ENCODE results near the gene ATG101.

ATG101 gene

GRCh38 chr12:52037248-52037861, 32.4 kb upstream of the ATG101 start:
- Histone ChIP-seq H2BK12ac (ENCODE audit: low read length) (peak overlapping the region; percentile 28), H3K4me3 (ENCODE audit: low read depth, low read length) (peak overlapping the region; percentile 75), H3K4ac (ENCODE audit: low read depth, low read length) (peak overlapping the region; percentile 64), H2AK5ac (ENCODE audit: low read length) (no peak overlapping the region), H3K27ac (ENCODE audit: low read depth, low read length) (no peak overlapping the region), H3K27me3 (ENCODE audit: insufficient read depth, low read length) (no peaks in the 10 kb centered on the region), H4K8ac (ENCODE audit: low read depth, low read length) (peak overlapping the region; percentile 70), H3K36me3 (ENCODE audit: control insufficient read depth in 1 of 2, insufficient read depth in 2 of 2, low read length in 2 of 2) (peaks cover 0 to 4% of the 10 kb centered on the region in 2 experiments), H3K4me2 (ENCODE audit: low read length) (peak overlapping the region; percentile 92), H3K79me1 (ENCODE audit: low read length) (peaks cover 16% of the 10 kb centered on the region), H4K12ac (ENCODE audit: low read depth, low read length) (peak overlapping the region; percentile 44), H2BK120ac (ENCODE audit: insufficient read depth, low read length, poor library complexity) (peak overlapping the region; percentile 78), H3K14ac (ENCODE audit: low read length) (peak overlapping the region; percentile 65), H3K23ac (ENCODE audit: low read length) (no peak overlapping the region), H2AFZ (ENCODE audit: insufficient read depth, low read length, poor library complexity) (peak overlapping the region; percentile 54), H2BK5ac (ENCODE audit: low read depth, low read length, poor library complexity) (peak overlapping the region; percentile 27), H3K18ac (ENCODE audit: low read length) (peak overlapping the region; percentile 84), H4K91ac (ENCODE audit: low read depth, low read length) (peak overlapping the region; percentile 90), H3K9me3 (ENCODE audit: insufficient read depth, low read depth, low read length) (peaks cover 1% of the 10 kb centered on the region), H3K4me1 (ENCODE audit: control insufficient read depth in 1 of 2, insufficient read depth in 2 of 2, low read length in 2 of 2) (peaks cover 11 to 14% of the 10 kb centered on the region in 2 experiments), H3K79me2 (ENCODE audit: control insufficient read depth, insufficient read depth, low read length, poor library complexity) (peaks cover 3% of the 10 kb centered on the region), H3K9ac (ENCODE audit: low read length) (peak overlapping the region; percentile 65)
- DNase-seq = peak; percentile 75 to 86
- WGBS (ENCODE audit: extremely low coverage, insufficient coverage, insufficient read length) = no CpG with 5 or more reads among the region's 59 CpGs

- H3K4me3 ChIP-seq (ENCODE audit: low read depth, low read length) = no peak overlapping the region
- no peak for DNase-seq
- no peak overlapping the region for H3K4me2 ChIP-seq (ENCODE audit: low read length)
- H2BK5ac ChIP-seq (ENCODE audit: low read depth, low read length, poor library complexity) = no peak overlapping the region
- no peak overlapping the region for H3K14ac ChIP-seq (ENCODE audit: low read length)
- H3K18ac ChIP-seq (ENCODE audit: low read length) = no peak overlapping the region
- H3K27ac ChIP-seq (ENCODE audit: low read depth, low read length) = no peak overlapping the region
- H2BK120ac ChIP-seq (ENCODE audit: insufficient read depth, low read length, poor library complexity) = no peak overlapping the region
- no peak overlapping the region for H3K23ac ChIP-seq (ENCODE audit: low read length)
- H2AFZ ChIP-seq (ENCODE audit: insufficient read depth, low read length, poor library complexity) = no peak overlapping the region
- H3K9me3 ChIP-seq (ENCODE audit: insufficient read depth, low read depth, low read length) = peaks cover 1% of the 10 kb centered on the region
- WGBS (ENCODE audit: extremely low coverage, insufficient coverage, insufficient read length) = no CpG with 5 or more reads among the region's 6 CpGs
- peaks cover 9 to 10% of the 10 kb centered on the region in 2 experiments for H3K4me1 ChIP-seq (ENCODE audit: control insufficient read depth in 1 of 2, insufficient read depth in 2 of 2, low read length in 2 of 2)
- no peak overlapping the region for H2BK12ac ChIP-seq (ENCODE audit: low read length)
- H2AK5ac ChIP-seq (ENCODE audit: low read length) = no peak overlapping the region
- no peaks in the 10 kb centered on the region for H3K27me3 ChIP-seq (ENCODE audit: insufficient read depth, low read length)
- H3K79me1 ChIP-seq (ENCODE audit: low read length) = peaks cover 11% of the 10 kb centered on the region
- no peak overlapping the region for H3K4ac ChIP-seq (ENCODE audit: low read depth, low read length)
- H4K12ac ChIP-seq (ENCODE audit: low read depth, low read length) = no peak overlapping the region
- no peak overlapping the region for H3K9ac ChIP-seq (ENCODE audit: low read length)
- peaks cover 2 to 8% of the 10 kb centered on the region in 2 experiments for H3K36me3 ChIP-seq (ENCODE audit: control insufficient read depth in 1 of 2, insufficient read depth in 2 of 2, low read length in 2 of 2)
- no peak overlapping the region for H4K8ac ChIP-seq (ENCODE audit: low read depth, low read length)
- no peak overlapping the region for H4K91ac ChIP-seq (ENCODE audit: low read depth, low read length)
- H3K79me2 ChIP-seq (ENCODE audit: control insufficient read depth, insufficient read depth, low read length, poor library complexity) = peaks cover 2% of the 10 kb centered on the region
Observed at GRCh38 chr12:52038447-52038846, 31.3 kb upstream of the ATG101 start.

GRCh38 chr12:52041035-52041434, 28.7 kb upstream of the ATG101 start:
- Histone ChIP-seq H3K4me1 (ENCODE audit: control insufficient read depth in 1 of 2, insufficient read depth in 2 of 2, low read length in 2 of 2) (peaks cover 12 to 14% of the 10 kb centered on the region in 2 experiments), H3K4ac (ENCODE audit: low read depth, low read length) (no peak overlapping the region), H3K36me3 (ENCODE audit: control insufficient read depth in 1 of 2, insufficient read depth in 2 of 2, low read length in 2 of 2) (peaks cover 6 to 14% of the 10 kb centered on the region in 2 experiments), H3K4me2 (ENCODE audit: low read length) (no peak overlapping the region), H3K23ac (ENCODE audit: low read length) (no peak overlapping the region), H3K4me3 (ENCODE audit: low read depth, low read length) (no peak overlapping the region), H2AK5ac (ENCODE audit: low read length) (no peak overlapping the region), H2BK5ac (ENCODE audit: low read depth, low read length, poor library complexity) (no peak overlapping the region), H3K79me2 (ENCODE audit: control insufficient read depth, insufficient read depth, low read length, poor library complexity) (peaks cover 2% of the 10 kb centered on the region), H3K27me3 (ENCODE audit: insufficient read depth, low read length) (no peaks in the 10 kb centered on the region), H4K91ac (ENCODE audit: low read depth, low read length) (no peak overlapping the region), H2AFZ (ENCODE audit: insufficient read depth, low read length, poor library complexity) (no peak overlapping the region), H3K9ac (ENCODE audit: low read length) (no peak overlapping the region), H2BK12ac (ENCODE audit: low read length) (no peak overlapping the region), H4K12ac (ENCODE audit: low read depth, low read length) (no peak overlapping the region), H3K14ac (ENCODE audit: low read length) (no peak overlapping the region), H2BK120ac (ENCODE audit: insufficient read depth, low read length, poor library complexity) (no peak overlapping the region), H4K8ac (ENCODE audit: low read depth, low read length) (no peak overlapping the region), H3K79me1 (ENCODE audit: low read length) (peaks cover 10% of the 10 kb centered on the region), H3K27ac (ENCODE audit: low read depth, low read length) (no peak overlapping the region), H3K9me3 (ENCODE audit: insufficient read depth, low read depth, low read length) (peaks cover 1% of the 10 kb centered on the region), H3K18ac (ENCODE audit: low read length) (no peak overlapping the region)
- DNase-seq = no peak
- WGBS (ENCODE audit: extremely low coverage, insufficient coverage, insufficient read length) = no CpG with 5 or more reads among the region's 3 CpGs

- H3K27ac ChIP-seq (ENCODE audit: low read depth, low read length) = no peak overlapping the region
- H3K18ac ChIP-seq (ENCODE audit: low read length) = no peak overlapping the region
- no peak for DNase-seq
- no peak overlapping the region for H2AK5ac ChIP-seq (ENCODE audit: low read length)
- no peaks in the 10 kb centered on the region for H3K27me3 ChIP-seq (ENCODE audit: insufficient read depth, low read length)
- H2BK5ac ChIP-seq (ENCODE audit: low read depth, low read length, poor library complexity) = no peak overlapping the region
- no peak overlapping the region for H4K91ac ChIP-seq (ENCODE audit: low read depth, low read length)
- peaks cover 7% of the 10 kb centered on the region for H3K79me1 ChIP-seq (ENCODE audit: low read length)
- no peak overlapping the region for H2BK12ac ChIP-seq (ENCODE audit: low read length)
- H3K4me1 ChIP-seq (ENCODE audit: control insufficient read depth in 1 of 2, insufficient read depth in 2 of 2, low read length in 2 of 2) = peaks cover 9 to 11% of the 10 kb centered on the region in 2 experiments
- H3K9me3 ChIP-seq (ENCODE audit: insufficient read depth, low read depth, low read length) = no peaks in the 10 kb centered on the region
- H3K79me2 ChIP-seq (ENCODE audit: control insufficient read depth, insufficient read depth, low read length, poor library complexity) = peaks cover 2% of the 10 kb centered on the region
- WGBS (ENCODE audit: extremely low coverage, insufficient coverage, insufficient read length) = no CpG with 5 or more reads among the region's 6 CpGs
- H4K8ac ChIP-seq (ENCODE audit: low read depth, low read length) = no peak overlapping the region
- H3K9ac ChIP-seq (ENCODE audit: low read length) = no peak overlapping the region
- H2BK120ac ChIP-seq (ENCODE audit: insufficient read depth, low read length, poor library complexity) = no peak overlapping the region
- H3K14ac ChIP-seq (ENCODE audit: low read length) = no peak overlapping the region
- no peak overlapping the region for H3K4me3 ChIP-seq (ENCODE audit: low read depth, low read length)
- H2AFZ ChIP-seq (ENCODE audit: insufficient read depth, low read length, poor library complexity) = no peak overlapping the region
- H3K4me2 ChIP-seq (ENCODE audit: low read length) = no peak overlapping the region
- H4K12ac ChIP-seq (ENCODE audit: low read depth, low read length) = no peak overlapping the region
- no peak overlapping the region for H3K23ac ChIP-seq (ENCODE audit: low read length)
- no peak overlapping the region for H3K4ac ChIP-seq (ENCODE audit: low read depth, low read length)
- peaks cover 6 to 14% of the 10 kb centered on the region in 2 experiments for H3K36me3 ChIP-seq (ENCODE audit: control insufficient read depth in 1 of 2, insufficient read depth in 2 of 2, low read length in 2 of 2)
Observed at GRCh38 chr12:52041695-52042123, 28.1 kb upstream of the ATG101 start.

Measured in trophoblast cell (in vitro differentiated cells and primary cell).